Fibroblast of pulmonary artery (primary cell): Measurements from ENCODE around the gene ADAM21.
"Not testable (repeated sequence)": the region's sequence is repeated elsewhere in the genome, so short reads cannot be mapped to it uniquely, and the experiment has no call there.

Experiments
- DNase-seq: peaks from one replicate; pipeline ENCODE4 v3.0.0-alpha.2; 2010; ENCODE audit warnings: low read depth
- H3K4me3 ChIP-seq: replicated peaks from 2 replicates; pipeline ENCODE4 v1.5.1; 2011; ENCODE audit warnings: low read depth, mild to moderate bottlenecking, control low read depth, low read length, moderate library complexity
- TF ChIP-seq, protein P1 (sequence below): IDR thresholded peaks from 2 replicates; pipeline ENCODE4 v1.5.1; 2011; ENCODE audit warnings: mild to moderate bottlenecking, control low read depth, low read length, inconsistent platforms; ENCODE audit errors: missing control alignments

The ADAM21 gene

GRCh38 chr14:70454731-70455130, 2.8 kb downstream of the ADAM21 start:
- H3K4me3 ChIP-seq, result no peak overlapping the region
- no peak for DNase-seq

GRCh38 chr14:70468731-70469130, 16.8 kb downstream of the ADAM21 start:
- TF ChIP-seq, protein P1, sequence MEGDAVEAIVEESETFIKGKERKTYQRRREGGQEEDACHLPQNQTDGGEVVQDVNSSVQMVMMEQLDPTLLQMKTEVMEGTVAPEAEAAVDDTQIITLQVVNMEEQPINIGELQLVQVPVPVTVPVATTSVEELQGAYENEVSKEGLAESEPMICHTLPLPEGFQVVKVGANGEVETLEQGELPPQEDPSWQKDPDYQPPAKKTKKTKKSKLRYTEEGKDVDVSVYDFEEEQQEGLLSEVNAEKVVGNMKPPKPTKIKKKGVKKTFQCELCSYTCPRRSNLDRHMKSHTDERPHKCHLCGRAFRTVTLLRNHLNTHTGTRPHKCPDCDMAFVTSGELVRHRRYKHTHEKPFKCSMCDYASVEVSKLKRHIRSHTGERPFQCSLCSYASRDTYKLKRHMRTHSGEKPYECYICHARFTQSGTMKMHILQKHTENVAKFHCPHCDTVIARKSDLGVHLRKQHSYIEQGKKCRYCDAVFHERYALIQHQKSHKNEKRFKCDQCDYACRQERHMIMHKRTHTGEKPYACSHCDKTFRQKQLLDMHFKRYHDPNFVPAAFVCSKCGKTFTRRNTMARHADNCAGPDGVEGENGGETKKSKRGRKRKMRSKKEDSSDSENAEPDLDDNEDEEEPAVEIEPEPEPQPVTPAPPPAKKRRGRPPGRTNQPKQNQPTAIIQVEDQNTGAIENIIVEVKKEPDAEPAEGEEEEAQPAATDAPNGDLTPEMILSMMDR, result no peak
- no peak for DNase-seq
- no peak overlapping the region for H3K4me3 ChIP-seq

More at GRCh38 chr14:70454731-70455130, 2.8 kb downstream of the ADAM21 start:
- TF ChIP-seq, protein P1, result no peak

DNA sequence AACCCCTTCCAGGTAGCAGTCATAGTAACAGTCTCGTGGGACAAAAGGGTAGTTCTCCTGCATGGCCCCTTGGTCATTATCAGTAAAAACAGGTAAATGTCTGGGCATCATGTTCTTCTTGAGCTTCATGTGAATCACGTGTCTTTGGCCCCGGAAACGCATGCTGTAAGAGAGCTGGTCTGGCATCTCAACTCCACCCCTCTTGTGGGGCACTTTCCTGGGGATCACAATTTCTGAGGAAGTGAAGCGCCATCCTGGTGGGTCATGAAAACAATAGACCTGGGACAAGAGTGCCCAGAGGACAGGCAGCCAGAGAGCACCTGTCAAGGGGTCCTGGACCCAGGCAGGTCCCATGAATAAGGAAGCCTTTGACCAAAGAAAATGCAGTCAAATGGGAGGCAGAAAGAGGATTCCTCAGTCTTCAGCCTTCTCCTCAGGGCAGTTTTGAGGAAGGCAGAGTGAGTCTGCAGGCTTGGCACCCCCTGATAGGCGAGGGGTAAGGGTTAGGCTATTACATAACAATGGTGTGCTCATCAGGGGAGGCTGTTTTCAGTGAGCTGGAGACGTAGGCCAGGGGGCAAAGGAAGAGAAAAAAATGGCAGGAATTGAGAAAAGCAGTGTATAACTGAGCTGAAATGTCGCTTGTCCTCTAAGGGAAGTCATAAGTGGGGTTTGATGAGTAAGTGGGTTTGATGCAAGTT, 19.0 kb downstream of the ADAM21 start:
- DNase-seq, H3K4me3 ChIP-seq: not testable (repeated sequence)

DNA sequence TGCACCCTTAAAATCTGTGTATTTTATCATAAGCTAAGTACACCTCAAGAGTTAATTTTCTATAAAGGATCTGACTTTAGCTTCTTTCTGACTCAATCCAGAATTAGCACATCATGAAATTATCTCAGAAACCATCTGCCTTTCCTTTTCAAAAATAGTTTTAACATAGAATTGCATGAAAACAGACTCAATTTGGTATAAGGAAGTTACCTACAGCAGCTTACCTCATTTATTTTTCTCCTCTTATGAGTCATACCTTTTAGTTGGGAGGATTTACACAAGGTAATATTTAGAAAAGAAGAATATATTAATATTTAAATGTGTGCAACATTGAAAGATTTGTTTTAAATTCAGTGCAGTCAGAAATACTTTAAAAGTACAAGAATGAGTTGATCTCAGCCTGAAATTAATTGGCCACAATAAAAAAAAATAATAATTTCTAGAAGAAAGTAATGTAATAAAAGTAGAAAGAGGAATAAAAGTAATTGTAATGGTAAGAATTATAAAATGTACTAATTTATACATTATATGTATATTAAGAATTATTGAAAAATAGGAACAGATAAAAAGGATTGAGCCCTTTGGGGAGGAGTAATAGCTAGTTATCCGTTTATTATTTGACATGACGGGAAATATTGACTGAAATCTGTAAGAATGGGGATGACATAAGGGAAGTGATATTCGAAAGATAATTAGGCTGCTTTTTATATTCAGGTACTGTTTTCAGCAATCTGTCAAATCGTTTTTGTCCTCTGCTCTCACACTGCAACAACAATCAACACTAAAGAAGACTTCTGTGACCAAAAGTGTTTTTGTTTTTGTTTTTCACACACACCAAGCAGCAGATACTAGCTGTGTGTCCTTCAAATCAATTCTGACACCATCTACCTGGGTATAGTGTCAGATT, 20.5 kb downstream of the ADAM21 start:
- no peak for DNase-seq
- TF ChIP-seq, protein P1, result no peak
- H3K4me3 ChIP-seq, result no peak overlapping the region

DNA sequence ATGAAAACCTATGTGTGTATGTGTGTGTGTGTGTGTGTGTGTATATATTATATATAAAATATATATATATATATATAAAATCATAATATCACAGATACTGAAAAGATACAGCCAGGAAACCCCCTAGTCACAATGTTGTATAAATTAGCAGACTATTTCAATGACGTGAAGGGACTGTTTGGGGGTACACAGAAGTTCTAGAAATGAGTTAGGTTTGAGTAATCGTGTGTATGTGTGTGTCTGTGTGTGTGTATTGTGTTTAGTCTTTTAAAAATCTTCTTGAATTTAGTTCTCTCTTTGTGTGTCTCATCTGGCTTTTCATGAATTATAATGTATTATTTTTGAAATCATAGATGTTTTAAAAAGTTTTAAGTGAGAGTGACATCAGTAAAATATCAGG, 21.9 kb downstream of the ADAM21 start:
- DNase-seq, result no peak
- TF ChIP-seq, protein P1, result no peak
- no peak overlapping the region for H3K4me3 ChIP-seq

GRCh38 chr14:70475459-70475858, 23.5 kb downstream of the ADAM21 start:
- H3K4me3 ChIP-seq, DNase-seq: not testable (repeated sequence)

GRCh38 chr14:70477356-70478105, 25.6 kb downstream of the ADAM21 start:
- DNase-seq, H3K4me3 ChIP-seq: not testable (repeated sequence)

DNA sequence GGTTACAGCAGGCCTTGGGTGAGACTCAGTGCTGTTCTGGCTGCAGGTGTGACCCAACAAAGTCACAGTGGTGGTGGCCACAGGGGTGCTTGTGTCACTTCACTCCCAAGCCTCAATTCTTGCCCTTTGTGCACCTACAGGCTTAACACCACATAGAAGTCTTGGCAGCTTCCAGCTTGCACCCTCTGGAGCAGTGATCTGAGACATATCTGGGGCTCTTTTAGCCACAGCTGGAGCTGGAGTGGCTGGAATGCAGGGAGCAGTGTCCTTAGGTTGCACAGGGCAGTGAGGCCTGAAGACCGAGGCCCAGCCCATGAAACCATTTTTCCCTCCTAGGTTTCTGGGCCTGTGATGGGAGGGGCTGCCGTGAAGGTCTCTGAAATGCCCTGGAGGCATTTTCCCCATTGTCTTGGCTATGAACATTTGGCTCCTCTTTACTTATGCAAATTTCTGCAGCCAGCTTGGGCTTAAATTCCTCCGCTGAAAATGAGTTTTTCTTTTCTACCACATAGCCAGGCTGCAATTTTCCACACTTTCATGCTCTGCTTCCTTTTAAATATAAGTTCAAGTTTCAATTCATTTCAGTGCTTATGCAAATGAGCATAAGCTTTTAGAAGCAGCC, 37.7 kb downstream of the ADAM21 start:
- TF ChIP-seq, protein P1, result no peak
- no peak overlapping the region for H3K4me3 ChIP-seq
- DNase-seq, result no peak
